ENCODE measurements around the gene TSPO2.

The TSPO2 gene

DNA sequence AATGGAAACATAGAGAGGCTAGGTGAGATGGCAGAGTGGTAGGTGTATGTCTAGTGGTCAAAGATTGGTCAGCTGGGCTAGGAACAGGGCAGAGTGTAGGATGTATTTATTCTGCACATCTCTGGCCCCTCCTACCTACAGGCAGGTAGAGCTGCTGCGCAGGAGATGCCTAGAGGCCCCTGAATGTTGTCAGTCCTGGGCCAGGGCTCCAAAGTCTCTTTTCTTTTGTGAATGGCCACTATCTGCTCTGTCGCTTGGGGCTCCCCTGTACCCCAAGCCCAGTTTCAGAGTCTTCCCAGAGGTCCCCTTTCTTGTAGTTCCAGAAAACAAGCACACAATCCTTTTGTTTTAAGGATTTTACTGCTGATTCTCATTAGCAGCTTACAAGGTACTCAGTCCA, 5.0 kb downstream of the TSPO2 start:
- in situ Hi-C loops (cut with MboI; ENCODE audit: low pct_unique_long_range_greater_than_20kb, low sequenced_read_pairs), result no loop called here
- no peak for DNase-seq

- DNase-seq, result no peak
- in situ Hi-C loops (cut with MboI; ENCODE audit: low pct_unique_long_range_greater_than_20kb, low sequenced_read_pairs), result no loop called here
Observed at GRCh38 chr6:41047745-41048732, 5.8 kb downstream of the TSPO2 start.

DNA sequence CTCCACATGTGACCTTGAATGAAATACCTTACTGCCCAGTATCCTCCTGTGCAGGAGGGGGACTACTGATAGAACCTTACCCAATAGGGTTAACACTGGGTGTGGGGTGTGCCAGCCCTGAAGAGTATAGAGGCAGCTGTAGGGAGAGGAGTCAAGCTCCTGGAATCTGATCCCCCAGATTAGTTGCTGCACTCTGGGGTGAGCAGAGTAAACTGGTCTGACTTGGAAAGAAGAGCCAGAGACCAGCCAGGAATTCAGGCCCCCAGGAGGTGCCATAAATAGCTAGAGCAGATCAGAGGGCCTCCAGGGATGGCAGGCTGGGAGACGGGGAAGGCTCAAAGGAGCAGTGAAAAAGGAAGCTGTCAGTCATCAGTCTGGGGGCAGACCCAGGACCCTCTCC, 7.3 kb downstream of the TSPO2 start:
- in situ Hi-C loops (cut with MboI; ENCODE audit: low pct_unique_long_range_greater_than_20kb, low sequenced_read_pairs), result no loop called here
- no peak for DNase-seq

GRCh38 chr6:41049955-41050354, 7.7 kb downstream of the TSPO2 start:
- no peak for DNase-seq

DNA sequence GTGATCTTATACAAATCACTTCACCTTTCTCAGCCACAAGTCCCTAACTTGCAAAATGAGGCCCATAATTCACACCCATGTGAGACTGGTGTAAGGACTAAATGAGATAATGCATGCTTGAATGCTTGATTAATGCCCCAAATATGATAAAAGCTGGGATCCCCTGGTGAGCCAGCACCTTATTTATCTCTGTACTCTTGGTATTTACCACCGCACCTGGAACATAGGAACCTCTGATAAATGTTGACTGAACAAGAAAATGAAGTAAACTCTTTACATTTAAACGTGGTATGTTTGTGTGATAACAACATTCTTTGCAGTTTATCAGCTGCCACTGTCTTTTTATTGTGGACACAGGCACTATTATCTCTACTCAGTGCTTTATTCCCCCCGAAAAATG, 8.3 kb downstream of the TSPO2 start:
- in situ Hi-C loops (cut with MboI; ENCODE audit: low pct_unique_long_range_greater_than_20kb, low sequenced_read_pairs), result no loop called here
- no peak for DNase-seq

More at GRCh38 chr6:41049955-41050354, 7.7 kb downstream of the TSPO2 start:
- in situ Hi-C loops (cut with MboI; ENCODE audit: low pct_unique_long_range_greater_than_20kb, low sequenced_read_pairs), result no loop called here

- in situ Hi-C loops (cut with MboI; ENCODE audit: low pct_unique_long_range_greater_than_20kb, low sequenced_read_pairs), result no loop called here
- peak; percentile 71 for DNase-seq
Observed at GRCh38 chr6:41051873-41052272, 9.6 kb downstream of the TSPO2 start.

GRCh38 chr6:41053041-41053440, 10.8 kb downstream of the TSPO2 start, which contains the start of gene APOBEC2:
Gene APOBEC2 (plus strand): TSS chr6:41053202. CDS start chr6:41053348, 146 bp downstream.
- DNase-seq, result no peak
- in situ Hi-C loops (cut with MboI; ENCODE audit: low pct_unique_long_range_greater_than_20kb, low sequenced_read_pairs), result no loop called here

GRCh38 chr6:41054511-41054910, 12.2 kb downstream of the TSPO2 start:
- DNase-seq, result no peak
- in situ Hi-C loops (cut with MboI; ENCODE audit: low pct_unique_long_range_greater_than_20kb, low sequenced_read_pairs), result no loop called here

DNA sequence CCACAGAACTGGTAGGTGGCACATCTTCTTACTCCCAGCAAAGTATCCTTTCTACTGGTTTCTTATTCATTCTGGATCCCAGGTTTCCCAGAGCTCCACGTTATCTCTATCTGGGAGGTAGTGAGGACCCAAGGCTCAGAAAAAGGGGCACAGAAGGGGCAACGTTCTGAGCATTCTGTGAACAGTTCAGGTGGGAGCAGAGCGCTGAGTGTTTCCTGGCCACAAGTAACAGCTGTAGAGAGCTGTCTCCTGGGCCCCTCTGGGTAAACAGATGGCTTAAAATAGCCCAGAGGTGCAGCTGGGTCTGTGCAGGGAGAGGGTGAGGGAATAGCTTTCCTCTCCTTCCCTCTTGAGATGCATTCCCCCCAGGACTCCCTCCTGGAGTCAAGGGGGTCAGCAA, 12.9 kb downstream of the TSPO2 start:
- in situ Hi-C loops (cut with MboI; ENCODE audit: low pct_unique_long_range_greater_than_20kb, low sequenced_read_pairs), result no loop called here
- no peak for DNase-seq

- DNase-seq, result no peak
- in situ Hi-C loops (cut with MboI; ENCODE audit: low pct_unique_long_range_greater_than_20kb, low sequenced_read_pairs), result no loop called here
Observed at GRCh38 chr6:41056768-41057490, 14.7 kb downstream of the TSPO2 start.

DNA sequence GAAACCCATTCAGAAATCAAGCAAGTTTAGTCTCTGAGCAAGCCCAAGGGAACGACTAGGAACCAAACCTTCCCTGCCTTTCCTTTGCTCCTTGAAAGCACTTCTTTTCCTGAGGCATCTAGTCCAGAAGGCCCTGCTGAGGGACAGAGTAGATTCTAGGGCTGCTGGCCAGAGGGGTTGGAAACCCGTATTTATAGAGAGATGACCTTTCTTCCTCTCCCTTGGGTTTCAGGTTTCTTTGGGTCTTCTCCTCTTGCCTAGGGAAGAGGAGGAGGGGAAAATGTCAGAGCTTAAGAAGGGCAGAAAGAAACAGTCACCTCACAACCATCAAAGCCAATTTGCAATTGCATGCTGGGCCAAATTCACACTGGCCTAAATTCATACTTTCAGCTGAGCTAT, 16.5 kb downstream of the TSPO2 start:
- in situ Hi-C loops (cut with MboI; ENCODE audit: low pct_unique_long_range_greater_than_20kb, low sequenced_read_pairs), result no loop called here
- no peak for DNase-seq

GRCh38 chr6:41059556-41059955, 17.3 kb downstream of the TSPO2 start:
- in situ Hi-C loops (cut with MboI; ENCODE audit: low pct_unique_long_range_greater_than_20kb, low sequenced_read_pairs), result no loop called here
- DNase-seq, result no peak

DNA sequence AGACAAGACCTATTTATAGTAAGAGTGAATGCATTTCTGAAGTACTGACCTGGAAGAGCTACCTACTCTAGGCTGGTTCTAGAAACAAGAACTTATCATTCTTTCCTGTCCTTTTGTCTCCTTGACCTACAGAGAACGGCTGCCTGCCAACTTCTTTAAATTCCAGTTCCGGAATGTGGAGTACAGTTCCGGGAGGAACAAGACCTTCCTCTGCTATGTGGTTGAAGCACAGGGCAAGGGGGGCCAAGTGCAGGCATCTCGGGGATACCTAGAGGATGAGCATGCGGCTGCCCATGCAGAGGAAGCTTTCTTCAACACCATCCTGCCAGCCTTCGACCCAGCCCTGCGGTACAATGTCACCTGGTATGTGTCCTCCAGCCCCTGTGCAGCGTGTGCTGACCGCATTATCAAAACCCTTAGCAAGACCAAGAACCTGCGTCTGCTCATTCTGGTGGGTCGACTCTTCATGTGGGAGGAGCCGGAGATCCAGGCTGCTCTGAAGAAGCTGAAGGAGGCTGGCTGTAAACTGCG, 19.0 kb downstream of the TSPO2 start:
- in situ Hi-C loops (cut with MboI; ENCODE audit: low pct_unique_long_range_greater_than_20kb, low sequenced_read_pairs), result no loop called here
- DNase-seq, result no peak

DNA sequence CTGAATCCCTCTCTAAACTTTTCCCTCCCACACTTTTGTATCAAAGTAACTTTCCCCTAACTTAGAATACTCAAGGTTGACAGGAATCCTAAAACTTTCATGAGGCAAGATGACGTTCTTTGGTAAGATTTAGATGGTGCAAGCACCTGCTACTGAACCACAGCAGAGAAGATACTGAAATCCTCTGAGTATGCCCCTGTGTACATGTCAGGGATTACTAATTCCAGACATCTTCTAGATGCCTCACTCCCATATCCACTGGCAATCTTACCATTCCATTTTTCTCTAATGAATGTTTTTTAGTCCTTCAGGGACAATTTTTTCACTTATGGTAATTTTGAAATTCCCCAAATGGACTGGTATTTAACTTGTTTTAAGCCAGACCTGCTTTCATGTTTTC, 19.8 kb downstream of the TSPO2 start:
- in situ Hi-C loops (cut with MboI; ENCODE audit: low pct_unique_long_range_greater_than_20kb, low sequenced_read_pairs), result no loop called here
- no peak for DNase-seq

GRCh38 chr6:41063884-41064285, 21.6 kb downstream of the TSPO2 start:
- no peak for DNase-seq
- in situ Hi-C loops (cut with MboI; ENCODE audit: low pct_unique_long_range_greater_than_20kb, low sequenced_read_pairs), result no loop called here

- DNase-seq, result no peak
- in situ Hi-C loops (cut with MboI; ENCODE audit: low pct_unique_long_range_greater_than_20kb, low sequenced_read_pairs), result no loop called here
Observed at GRCh38 chr6:41064841-41065240, 22.6 kb downstream of the TSPO2 start.

GRCh38 chr6:41065550-41066026, 23.3 kb downstream of the TSPO2 start:
- DNase-seq, result no peak
- in situ Hi-C loops (cut with MboI; ENCODE audit: low pct_unique_long_range_greater_than_20kb, low sequenced_read_pairs), result no loop called here

GRCh38 chr6:41066867-41067304, 24.6 kb downstream of the TSPO2 start:
- in situ Hi-C loops (cut with MboI; ENCODE audit: low pct_unique_long_range_greater_than_20kb, low sequenced_read_pairs), result no loop called here
- DNase-seq, result peak; percentile 72

- in situ Hi-C loops (cut with MboI; ENCODE audit: low pct_unique_long_range_greater_than_20kb, low sequenced_read_pairs), result no loop called here
- DNase-seq, result no peak
Observed at GRCh38 chr6:41071501-41071922, 29.2 kb downstream of the TSPO2 start.
